Measurements from ENCODE around the gene ASCC1. TPM values are rescaled to one million over a fixed set of nuclear protein-coding genes. Genes with fewer than 3 reads are reported as not detected.

Gene ASCC1
- total and polyA plus RNA-seq, 2 of the 13 experiments (the other 11 are each of a cell fraction or from before 2014, with no cell fraction given), result 21.6 to 30.1 TPM

- TF ChIP-seq ZHX2 (IDR thresholded peaks at IDR 0.05; ENCODE audit: low read depth), result peak; percentile 71; the same call in 1 of the 2 replicates
- TF ChIP-seq ZHX2 (CRISPR knock-in tag; IDR thresholded peaks at IDR 0.05; ENCODE audit: borderline replicate concordance), result no peak
- TF ChIP-seq DMAP1 (CRISPR knock-in tag; IDR thresholded peaks at IDR 0.05), result no peak
- TF ChIP-seq ZNF770 (CRISPR knock-in tag; IDR thresholded peaks at IDR 0.05), result no peak
- no peak for TF ChIP-seq ATF5 (CRISPR knock-in tag; IDR thresholded peaks at IDR 0.05; ENCODE audit: low read depth)
- TF ChIP-seq MED1 (CRISPR knock-in tag; IDR thresholded peaks at IDR 0.05), result peak; percentile 39; the same call in 1 of the 2 replicates
- TF ChIP-seq POGK (CRISPR knock-in tag; conservative IDR thresholded peaks at IDR 0.05), result no peak
- no peak for TF ChIP-seq NR0B2 (CRISPR knock-in tag; IDR thresholded peaks at IDR 0.05)
- TF ChIP-seq STAT6 (CRISPR knock-in tag; IDR thresholded peaks at IDR 0.05; ENCODE audit: borderline replicate concordance), result no peak; the same call in 1 of the 2 replicates
- 0 out of 2 replicates have a peak, but pooled peaks have one; percentile 17 for TF ChIP-seq CEBPB (IDR thresholded peaks at IDR 0.05; ENCODE audit: borderline replicate concordance, low read depth, low read length)
- no peak for TF ChIP-seq DNMT3B (CRISPR knock-in tag; conservative IDR thresholded peaks at IDR 0.05)
- peak; percentile 12; the same call in 1 of the 2 replicates for TF ChIP-seq ZNF749 (CRISPR knock-in tag; IDR thresholded peaks at IDR 0.05; ENCODE audit: borderline replicate concordance)
- TF ChIP-seq GATAD1 (CRISPR knock-in tag; IDR thresholded peaks at IDR 0.05), result no peak
- TF ChIP-seq ZNF780A (CRISPR knock-in tag; IDR thresholded peaks at IDR 0.05), result no peak
These were observed 118.4 kb downstream of the ASCC1 start (continued) for GRCh38 chr10:72097448-72098300.

All from HepG2 (cell line).